Measurements from ENCODE around the gene GRK1.

Gene GRK1

DNA sequence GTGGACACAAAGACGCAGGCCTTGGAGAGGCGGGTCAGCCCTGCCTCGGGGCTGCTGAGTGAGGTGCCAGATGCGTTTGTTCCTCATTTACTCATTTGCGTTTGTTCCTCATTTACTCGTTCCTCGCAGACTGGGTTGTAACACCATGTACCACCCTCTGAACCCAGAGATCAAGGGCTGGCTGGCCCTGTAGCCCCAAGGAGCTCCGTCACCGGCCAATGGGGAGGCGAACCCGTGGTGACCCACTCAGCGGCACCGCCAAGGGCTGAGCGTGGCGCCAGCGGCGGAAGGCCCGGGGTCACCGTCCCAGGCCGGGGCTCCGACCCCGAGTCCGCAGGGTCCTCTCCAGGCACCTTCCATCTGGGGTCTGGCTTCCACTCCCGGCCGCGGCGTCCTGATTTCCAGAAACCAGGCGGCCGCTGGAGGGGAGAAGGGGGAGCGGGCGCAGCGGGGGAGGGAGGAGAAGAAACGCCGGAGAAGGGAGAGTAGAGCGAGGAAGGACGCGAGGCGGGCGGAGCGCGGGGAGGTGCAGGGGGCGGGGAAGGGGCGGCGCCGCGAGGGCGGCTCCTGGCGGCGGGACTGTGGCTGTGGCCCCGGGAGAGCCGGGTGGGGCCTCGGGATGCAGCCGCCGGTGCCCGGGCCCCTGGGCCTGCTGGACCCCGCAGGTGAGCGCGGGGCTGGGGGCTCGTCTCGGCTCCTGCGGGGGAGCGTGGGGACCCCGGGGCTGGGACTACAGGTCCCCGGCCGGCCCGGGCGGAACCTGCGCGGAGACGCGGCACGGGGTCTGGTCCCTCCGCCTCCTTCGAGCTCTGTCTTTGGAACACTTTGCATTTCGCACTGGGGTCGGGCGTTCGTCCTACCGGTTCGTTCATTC is 91.9 kb downstream of the GRK1 start, which contains the start of gene TMEM255B:
Gene TMEM255B, plus strand, starts transcription at position 576 of the 874 bp plus-strand sequence. Its CDS starts 44 bp downstream, at position 620.
- DNase-seq (ENCODE audit: low spot score) = peak; percentile 61

DNA sequence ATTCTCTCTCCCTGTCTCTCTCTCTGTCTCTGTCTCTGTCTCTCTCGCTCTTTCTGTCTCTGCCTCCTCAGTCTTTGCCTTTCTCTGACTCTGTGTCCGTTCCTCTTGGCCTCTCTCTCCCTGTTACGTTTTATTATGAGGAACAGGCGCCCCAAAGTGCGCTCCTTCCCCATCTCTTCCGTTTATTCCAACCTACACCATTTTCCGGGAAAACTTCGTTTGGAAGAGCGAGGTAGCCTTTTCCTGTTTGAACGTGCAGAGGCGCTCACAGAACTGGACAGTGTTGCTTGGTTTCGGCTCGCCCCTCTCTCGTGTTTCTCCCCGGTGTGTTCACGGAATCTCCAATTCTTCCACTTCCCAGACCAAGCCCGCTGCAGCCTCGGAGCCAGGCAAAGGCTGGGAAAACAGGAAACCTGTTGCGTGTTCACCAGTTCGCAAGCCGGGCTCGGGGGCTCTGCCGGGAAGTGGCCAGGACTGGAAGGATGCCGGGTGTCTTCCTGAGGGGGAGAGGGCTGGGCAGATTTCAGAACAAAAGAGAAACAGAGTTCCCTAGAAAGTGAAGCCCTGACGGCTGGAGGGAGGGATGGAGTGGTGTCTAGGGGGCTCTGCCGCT is 92.6 kb downstream of the GRK1 start:
- no peak for DNase-seq (ENCODE audit: low spot score)

DNA sequence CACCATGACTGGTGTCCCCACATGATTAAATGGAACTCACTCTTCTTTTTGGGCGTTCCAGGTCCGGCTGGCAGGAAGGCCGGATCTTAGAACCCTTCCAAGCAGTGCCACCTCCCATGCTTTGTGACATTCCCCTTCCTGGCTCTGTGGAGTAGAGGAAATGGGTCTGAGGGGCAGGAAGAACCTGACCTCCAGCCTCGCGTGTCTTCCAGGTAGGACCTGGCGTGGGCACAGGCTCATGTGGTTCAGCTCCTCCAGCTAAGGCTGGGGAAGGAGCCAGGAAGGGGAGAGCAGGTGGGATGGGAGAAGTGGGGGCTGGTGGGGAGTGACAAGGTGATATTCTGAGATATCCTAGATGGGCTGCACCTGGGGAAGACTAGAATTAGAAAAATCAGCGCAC is 94.1 kb downstream of the GRK1 start:
- DNase-seq (ENCODE audit: low spot score) = no peak

GRCh38 chr13:113762075-113762474 is 95.1 kb downstream of the GRK1 start:
- no peak for DNase-seq (ENCODE audit: low spot score)

DNA sequence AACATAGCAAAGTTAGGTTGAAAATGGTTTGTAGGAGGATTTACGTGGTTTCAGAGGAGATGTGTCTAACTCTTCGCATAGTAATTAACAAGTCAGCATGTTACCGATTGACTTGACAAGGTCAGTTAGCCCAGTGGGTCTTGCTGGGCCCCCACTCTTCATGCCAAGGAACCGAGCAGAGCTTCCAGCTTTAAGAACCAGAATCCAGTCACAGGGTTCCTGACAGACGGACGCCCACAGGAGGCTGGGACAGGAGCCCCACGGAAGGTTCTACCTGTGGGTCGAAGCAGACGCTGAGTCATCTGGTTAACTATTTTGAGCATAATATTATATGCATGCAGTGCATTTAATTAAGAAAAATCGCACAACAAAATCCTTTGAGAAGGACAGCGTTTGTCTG is 95.5 kb downstream of the GRK1 start:
- DNase-seq (ENCODE audit: low spot score) = no peak

DNA sequence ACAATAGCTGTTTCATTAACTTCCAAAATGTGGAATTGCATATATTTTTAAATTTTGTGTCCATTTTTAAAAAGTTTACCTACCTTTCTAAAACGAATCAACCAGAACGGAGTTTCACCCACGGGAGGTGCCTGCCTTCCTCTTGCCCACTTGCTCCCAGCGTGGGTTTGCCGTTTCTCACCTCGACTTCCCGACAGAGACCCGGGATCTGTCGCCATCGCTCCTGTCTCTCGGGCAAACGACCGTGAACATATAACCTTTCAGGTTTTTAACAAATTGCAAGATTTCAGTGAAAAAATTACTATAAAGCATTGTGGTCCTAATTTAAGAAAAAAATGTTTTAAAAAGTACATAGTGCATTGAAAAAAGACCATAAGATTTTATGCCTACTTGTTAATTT is 96.2 kb downstream of the GRK1 start:
- no peak for DNase-seq (ENCODE audit: low spot score)

DNA sequence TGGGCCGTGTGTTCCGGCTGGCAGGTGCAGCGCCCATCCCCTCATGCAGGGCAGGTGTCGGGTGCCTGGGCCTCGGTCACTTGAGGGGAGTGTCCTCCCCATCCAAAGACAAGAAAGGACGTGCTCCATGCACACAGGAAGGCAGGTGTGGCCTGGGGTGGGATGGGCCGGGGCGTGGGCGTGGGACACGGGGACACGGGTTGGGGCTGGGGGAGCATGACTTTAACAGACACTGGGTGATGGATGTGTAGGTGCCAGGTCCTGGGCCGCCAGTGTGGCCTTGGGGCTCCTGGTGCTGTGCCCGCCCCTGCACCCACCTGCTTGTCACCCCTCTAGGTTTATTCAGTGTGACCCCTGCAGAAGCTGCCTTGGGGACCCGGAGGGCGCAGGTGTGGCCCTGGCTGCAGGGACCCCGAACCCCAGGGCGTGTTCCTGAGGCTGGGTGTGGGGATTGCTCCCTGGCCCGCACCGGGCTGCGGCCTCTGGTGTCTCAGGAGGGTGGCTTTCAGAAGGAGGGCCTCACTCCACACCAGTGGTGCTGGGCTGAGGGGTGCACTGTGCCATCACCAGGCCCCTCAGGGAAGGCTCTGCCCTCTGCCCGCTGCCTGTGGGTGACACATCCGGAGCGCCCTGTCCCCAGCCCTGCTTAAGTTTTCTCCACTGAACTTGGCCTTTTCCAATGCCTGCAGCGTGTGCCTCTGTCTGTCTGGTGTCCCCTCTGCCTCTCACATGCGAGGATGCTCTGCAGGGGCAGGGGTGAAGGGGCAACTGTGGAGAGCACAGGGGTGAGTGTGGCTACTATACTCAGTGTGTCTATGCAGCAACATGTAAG is 97.2 kb downstream of the GRK1 start:
- DNase-seq (ENCODE audit: low spot score) = no peak

DNA sequence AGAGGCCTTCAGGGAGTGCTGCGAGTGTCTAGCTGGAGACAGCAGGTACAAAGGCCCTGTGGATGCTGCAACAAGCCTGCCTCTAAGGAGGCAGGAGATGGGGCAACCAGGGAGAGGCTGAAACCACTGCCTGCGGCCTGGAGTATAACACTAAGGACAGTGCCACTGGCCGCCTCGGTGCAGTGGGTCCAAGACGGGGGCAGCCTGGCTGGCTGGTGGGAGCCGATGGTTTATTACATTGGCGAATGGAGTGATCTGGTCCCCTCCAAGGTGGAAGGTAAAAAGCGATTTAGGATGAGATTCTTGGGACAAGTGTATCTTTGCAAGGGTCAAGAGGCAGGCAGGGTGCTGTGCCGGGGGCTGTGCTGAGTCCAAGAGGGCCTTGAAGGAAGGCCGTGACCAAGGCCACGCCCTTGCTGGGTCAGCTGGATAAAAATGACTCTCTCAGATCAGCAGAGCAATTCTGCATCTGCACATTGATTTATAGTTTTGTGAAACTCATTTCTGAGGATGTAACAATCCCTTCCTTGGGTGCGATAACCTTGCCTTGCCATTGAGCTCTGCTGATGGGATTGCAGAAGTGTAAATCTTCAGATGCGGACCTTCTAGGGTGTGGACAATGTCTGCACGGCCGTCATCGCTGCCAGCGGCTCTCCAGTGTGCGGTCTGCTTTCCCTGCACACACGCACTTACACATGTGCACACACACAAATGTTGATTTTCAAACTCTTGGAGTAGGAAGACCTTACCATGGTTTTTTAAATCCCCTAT is 98.0 kb downstream of the GRK1 start:
- no peak for DNase-seq (ENCODE audit: low spot score)

DNA sequence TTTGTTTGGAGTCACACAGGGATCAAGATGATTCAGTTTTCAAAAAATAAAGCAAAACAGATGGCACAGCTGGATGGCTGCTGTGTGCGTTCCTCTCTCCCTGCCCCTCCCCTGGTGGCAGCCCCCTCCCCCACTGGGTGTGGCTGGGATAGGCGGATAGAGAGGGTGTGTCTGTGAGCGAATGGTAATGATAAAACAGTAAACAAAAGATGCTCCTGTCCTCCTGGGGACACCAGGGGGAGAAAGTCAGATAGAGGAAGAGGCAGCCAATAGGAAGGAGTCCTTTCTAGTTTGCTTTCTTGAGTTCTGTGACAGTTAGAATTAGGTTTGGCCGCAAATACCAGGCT is 98.5 kb downstream of the GRK1 start:
- no peak for DNase-seq (ENCODE audit: low spot score)

GRCh38 chr13:113766035-113766800 is 99.2 kb downstream of the GRK1 start:
- no peak for DNase-seq (ENCODE audit: low spot score)

DNA sequence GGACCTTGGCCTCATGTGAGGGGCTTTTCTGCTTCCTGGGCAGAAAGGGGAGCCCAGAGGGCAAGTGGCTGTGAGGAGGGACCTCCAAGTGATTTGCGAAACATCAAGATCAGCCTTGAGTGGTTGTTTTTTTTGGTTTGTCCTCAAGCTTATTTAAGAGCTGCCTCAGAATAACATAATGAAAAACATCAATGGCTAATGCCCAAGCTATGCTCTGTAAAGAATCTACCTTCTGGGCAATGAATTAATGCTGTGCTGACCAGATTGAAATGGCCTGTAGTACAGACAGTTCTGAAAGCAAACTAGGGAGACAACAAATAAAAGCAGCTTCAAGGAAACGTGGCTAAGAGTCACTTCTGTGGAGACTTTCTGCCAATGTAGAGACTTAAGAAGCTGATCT is 100.3 kb downstream of the GRK1 start:
- DNase-seq (ENCODE audit: low spot score) = no peak

- DNase-seq (ENCODE audit: low spot score) = no peak
These were observed 101.2 kb downstream of the GRK1 start for GRCh38 chr13:113768018-113768905.

DNA sequence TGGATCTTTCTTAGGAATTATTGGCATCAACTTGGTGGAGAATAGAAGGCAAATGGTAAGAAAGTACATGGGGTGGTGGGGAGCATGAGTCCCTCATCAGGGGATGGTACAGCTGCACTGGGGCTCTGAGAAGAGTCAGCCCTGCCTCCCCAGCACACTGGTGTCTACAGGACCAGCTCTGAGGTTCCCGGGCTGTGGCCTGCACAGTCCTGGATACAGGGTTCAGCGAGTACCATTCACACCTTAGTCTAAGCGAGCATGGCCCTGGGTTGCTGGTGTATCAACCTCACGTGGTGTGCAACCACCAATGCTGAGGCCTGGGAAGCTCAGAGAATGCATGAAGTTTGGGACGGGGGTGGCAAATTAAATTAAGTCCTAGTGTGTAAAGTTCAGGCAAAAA is 102.1 kb downstream of the GRK1 start:
- no peak for DNase-seq (ENCODE audit: low spot score)

DNA sequence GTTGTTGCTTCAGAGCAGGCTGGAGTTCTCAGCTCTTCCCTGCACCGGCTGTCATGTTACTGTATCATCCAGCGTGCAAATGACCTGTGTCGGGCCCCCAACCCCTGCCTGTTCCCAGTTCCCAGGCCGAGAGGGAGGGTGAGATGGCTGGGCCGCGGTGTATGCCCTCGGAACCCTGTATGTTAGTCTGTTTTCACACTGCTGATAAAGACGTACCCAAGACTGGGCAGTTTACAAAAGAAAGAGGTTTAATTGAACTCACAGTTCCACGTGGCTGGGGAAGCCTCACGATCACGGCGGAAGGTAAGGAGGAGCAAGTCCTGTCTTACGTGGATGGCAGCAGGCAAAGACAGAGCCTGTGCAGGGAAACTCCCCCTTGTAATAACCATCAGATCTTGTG is 102.9 kb downstream of the GRK1 start:
- DNase-seq (ENCODE audit: low spot score) = no peak

GRCh38 chr13:113770441-113770840 is 103.4 kb downstream of the GRK1 start:
- no peak for DNase-seq (ENCODE audit: low spot score)

DNA sequence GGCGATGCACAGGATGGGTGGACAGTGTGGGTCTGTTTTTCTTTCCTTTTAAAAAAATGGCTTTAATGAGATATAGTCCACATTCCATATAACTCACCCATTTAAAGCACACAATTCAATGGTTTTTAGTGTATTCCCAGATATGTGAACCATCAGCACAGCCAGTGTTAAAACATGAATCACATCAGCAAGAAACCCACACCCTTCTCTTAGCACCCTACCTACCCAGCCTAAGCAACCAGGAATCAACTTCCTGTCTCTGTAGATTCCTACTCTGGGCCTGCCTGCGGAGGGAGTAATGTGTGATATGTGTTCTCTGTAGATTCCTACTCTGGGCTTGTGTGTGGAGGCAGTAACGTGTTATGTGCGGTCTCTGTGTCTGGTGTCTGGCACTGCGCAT is 103.9 kb downstream of the GRK1 start:
- no peak for DNase-seq (ENCODE audit: low spot score)

- DNase-seq (ENCODE audit: low spot score) = peak; percentile 14
These were observed 104.8 kb downstream of the GRK1 start for GRCh38 chr13:113771709-113772331.

- DNase-seq (ENCODE audit: low spot score) = no peak
These were observed 107.4 kb downstream of the GRK1 start for GRCh38 chr13:113774177-113775107.

All from CD4-positive, alpha-beta T cell treated with Interleukin-2 at 100 ng/mL for 4 hours (primary cell).